ENCODE data around the gene TICAM2.

GRCh38 chr5:115602591-115603125 lies 379 bp upstream of the TICAM2 start:
- no peak for TF ChIP-seq FOXJ3 (CRISPR knock-in tag; IDR thresholded peaks at IDR 0.05; ENCODE audit: borderline replicate concordance)
- no peak for TF ChIP-seq CTCF (IDR thresholded peaks at IDR 0.05)
- TF ChIP-seq MAX (CRISPR knock-in tag; IDR thresholded peaks at IDR 0.05): no peak
